ENCODE data around the gene CASK.

GRCh38 chrX:41960142-41960541 lies 36.8 kb upstream of the CASK start:
- TF ChIP-seq, protein P1, sequence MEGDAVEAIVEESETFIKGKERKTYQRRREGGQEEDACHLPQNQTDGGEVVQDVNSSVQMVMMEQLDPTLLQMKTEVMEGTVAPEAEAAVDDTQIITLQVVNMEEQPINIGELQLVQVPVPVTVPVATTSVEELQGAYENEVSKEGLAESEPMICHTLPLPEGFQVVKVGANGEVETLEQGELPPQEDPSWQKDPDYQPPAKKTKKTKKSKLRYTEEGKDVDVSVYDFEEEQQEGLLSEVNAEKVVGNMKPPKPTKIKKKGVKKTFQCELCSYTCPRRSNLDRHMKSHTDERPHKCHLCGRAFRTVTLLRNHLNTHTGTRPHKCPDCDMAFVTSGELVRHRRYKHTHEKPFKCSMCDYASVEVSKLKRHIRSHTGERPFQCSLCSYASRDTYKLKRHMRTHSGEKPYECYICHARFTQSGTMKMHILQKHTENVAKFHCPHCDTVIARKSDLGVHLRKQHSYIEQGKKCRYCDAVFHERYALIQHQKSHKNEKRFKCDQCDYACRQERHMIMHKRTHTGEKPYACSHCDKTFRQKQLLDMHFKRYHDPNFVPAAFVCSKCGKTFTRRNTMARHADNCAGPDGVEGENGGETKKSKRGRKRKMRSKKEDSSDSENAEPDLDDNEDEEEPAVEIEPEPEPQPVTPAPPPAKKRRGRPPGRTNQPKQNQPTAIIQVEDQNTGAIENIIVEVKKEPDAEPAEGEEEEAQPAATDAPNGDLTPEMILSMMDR (IDR thresholded peaks at IDR 0.05): no peak
- TF ChIP-seq EP300 (IDR thresholded peaks at IDR 0.05): no peak

Data from upper lobe of left lung (tissue), 4 donors.